Measurements from ENCODE around the gene WDR64.

Gene WDR64

DNA sequence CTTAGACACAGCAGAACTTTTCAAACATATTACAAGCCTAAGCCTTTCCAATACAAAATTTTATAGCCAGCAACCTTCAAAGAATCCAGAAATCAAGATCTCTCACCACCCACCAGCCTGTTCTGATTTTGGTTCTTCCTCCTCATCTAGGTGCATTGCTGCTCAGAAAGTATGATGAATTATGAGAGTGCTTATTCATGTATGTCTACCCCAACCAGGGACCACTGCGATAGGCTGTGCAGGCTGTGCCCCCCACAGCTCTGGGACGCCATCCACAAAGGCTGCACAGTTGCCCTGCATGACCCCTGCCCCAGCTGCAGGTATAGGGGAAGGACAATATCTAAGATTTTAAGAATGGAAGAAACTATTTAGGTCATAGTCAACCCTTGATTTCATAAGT lies 55.4 kb downstream of the WDR64 start:
- DNase-seq (ENCODE audit: insufficient read length, low spot score) (no peak), FAIRE-seq (no peak)
- TF ChIP-seq, protein P1, sequence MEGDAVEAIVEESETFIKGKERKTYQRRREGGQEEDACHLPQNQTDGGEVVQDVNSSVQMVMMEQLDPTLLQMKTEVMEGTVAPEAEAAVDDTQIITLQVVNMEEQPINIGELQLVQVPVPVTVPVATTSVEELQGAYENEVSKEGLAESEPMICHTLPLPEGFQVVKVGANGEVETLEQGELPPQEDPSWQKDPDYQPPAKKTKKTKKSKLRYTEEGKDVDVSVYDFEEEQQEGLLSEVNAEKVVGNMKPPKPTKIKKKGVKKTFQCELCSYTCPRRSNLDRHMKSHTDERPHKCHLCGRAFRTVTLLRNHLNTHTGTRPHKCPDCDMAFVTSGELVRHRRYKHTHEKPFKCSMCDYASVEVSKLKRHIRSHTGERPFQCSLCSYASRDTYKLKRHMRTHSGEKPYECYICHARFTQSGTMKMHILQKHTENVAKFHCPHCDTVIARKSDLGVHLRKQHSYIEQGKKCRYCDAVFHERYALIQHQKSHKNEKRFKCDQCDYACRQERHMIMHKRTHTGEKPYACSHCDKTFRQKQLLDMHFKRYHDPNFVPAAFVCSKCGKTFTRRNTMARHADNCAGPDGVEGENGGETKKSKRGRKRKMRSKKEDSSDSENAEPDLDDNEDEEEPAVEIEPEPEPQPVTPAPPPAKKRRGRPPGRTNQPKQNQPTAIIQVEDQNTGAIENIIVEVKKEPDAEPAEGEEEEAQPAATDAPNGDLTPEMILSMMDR (IDR thresholded peaks at IDR 0.05; ENCODE audit: insufficient read depth, missing control alignments) = no peak

DNA sequence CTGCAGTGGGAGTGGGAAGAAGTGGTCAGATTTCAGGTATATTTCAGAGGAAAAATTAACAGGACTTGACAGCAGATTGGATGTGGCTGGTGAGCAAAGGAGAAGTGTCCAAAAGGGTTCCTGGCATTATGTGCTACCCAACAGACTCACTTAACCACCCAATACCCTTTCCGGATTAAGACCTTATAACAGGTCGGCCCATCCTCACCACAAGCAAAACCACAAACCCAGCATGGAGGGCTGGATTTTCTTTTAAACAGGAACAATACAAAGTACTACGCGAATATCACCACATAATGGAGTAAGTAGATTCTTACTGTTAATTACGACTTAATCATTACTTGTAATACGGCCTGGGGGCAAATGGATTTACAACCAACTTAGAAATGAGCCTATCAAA lies 59.2 kb downstream of the WDR64 start:
- TF ChIP-seq, protein P1 (IDR thresholded peaks at IDR 0.05; ENCODE audit: insufficient read depth, missing control alignments) = no peak
- FAIRE-seq = no peak
- DNase-seq (ENCODE audit: insufficient read length, low spot score) = no peak

DNA sequence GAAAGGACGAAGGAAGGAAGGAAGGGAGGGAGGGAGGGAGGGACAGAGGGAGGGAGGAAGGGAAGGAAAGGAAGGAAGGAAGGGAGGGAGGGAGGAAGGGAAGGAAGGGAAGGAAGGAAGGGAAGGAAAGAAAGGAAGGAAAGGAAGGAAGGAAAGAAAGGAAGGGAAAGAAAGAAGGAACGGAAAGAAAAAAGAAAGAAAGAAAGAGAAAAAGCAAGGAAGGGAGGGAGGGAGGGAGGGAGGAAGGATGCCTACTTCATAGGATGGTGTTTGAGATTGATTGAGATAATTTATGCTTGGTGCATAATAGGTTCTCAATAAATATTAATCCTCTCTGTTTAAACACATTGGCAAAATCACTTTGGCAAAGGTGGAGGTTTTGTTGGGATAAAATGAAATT lies 61.2 kb downstream of the WDR64 start:
- TF ChIP-seq, protein P1 (IDR thresholded peaks at IDR 0.05; ENCODE audit: insufficient read depth, missing control alignments) = no peak
- no peak for DNase-seq (ENCODE audit: insufficient read length, low spot score)
- FAIRE-seq = no peak

- DNase-seq (ENCODE audit: insufficient read length, low spot score) (no peak), FAIRE-seq (no peak)
These were observed 62.5 kb downstream of the WDR64 start for GRCh38 chr1:241714321-241715218.

GRCh38 chr1:241715435-241715834 lies 63.4 kb downstream of the WDR64 start:
- TF ChIP-seq, protein P1 (IDR thresholded peaks at IDR 0.05; ENCODE audit: insufficient read depth, missing control alignments) = no peak
- no peak for FAIRE-seq

More at GRCh38 chr1:241714321-241715218, 62.5 kb downstream of the WDR64 start:
- TF ChIP-seq, protein P1 (IDR thresholded peaks at IDR 0.05; ENCODE audit: insufficient read depth, missing control alignments) = no peak

DNA sequence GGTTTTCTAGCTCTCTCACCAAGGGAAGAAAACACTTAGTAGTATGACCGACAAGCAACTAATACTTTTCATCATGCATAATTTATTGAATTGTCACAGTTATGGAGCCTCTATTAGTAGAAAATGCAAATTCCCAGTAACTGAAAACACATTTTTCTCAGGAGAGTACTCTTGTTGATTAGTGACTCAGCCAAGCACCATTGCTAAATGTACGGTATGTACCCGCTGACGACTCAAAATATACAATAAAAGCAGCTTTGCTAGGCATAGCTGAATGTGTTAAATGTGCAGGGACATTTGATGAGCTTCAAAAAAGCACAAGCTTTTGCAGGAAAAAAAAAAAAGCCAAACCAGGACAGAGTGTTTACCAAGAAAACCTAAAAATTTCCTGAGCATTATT lies 63.9 kb downstream of the WDR64 start:
- TF ChIP-seq, protein P1 (IDR thresholded peaks at IDR 0.05; ENCODE audit: insufficient read depth, missing control alignments) = no peak
- DNase-seq (ENCODE audit: insufficient read length, low spot score) = no peak
- FAIRE-seq = no peak

More at GRCh38 chr1:241715435-241715834, 63.4 kb downstream of the WDR64 start:
- DNase-seq (ENCODE audit: insufficient read length, low spot score) = no peak

Measured in D721Med (cell line).